SKM-1 (cell line): ENCODE data around the gene KRT17.
"Not testable (repeated sequence)": the region's sequence is repeated elsewhere in the genome, so short reads cannot be mapped to it uniquely, and the experiment has no call there.

Experiments used
- DNase-seq: peaks from one replicate; lab custom pipeline; 2025; ENCODE audit not compliant: unreplicated experiment; lab: John Stamatoyannopoulos, UW

The KRT17 gene

DNA sequence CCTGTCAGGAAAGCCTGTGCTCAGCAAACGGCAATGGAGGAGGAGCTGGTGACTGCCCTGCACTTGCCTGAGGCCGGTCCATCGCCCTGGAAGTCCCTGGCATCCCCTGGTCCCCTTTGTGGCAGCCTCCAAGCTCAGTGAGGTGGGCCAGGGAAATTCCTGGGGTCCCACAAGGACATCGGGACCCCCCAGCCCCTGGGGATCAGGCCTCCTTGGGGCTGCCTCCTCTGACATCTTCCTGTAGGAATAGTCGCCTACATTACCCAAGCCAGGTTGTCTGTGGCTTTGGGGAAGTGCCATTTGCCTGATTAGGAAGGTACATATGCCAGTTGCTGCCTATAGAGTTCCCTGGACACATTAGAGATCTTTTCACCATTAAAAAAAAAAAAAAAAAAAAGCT is 45.4 kb downstream of the KRT17 start:
- DNase-seq, result no peak

GRCh38 chr17:41578538-41578937 is 45.8 kb downstream of the KRT17 start:
- DNase-seq, result no peak

DNA sequence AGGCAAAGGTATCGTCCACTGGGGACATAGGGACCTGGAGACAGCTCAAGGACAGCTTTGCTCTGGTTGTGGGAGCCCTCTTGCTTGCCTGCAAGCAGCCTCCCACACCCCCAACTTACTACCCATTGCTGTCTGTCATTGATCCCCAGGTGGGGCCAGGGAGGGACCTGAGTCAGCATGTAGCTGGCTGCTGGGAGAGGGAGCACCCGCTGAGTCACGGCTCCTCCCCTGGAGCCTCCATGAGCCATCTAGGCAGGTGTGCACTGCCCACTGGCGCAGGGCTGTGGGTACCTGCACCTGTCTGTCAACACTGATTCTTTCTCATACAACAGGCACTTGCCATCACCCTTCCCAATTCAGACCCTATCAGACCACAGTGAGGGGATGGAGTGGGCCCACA is 47.6 kb downstream of the KRT17 start:
- not testable (repeated sequence) for DNase-seq

DNA sequence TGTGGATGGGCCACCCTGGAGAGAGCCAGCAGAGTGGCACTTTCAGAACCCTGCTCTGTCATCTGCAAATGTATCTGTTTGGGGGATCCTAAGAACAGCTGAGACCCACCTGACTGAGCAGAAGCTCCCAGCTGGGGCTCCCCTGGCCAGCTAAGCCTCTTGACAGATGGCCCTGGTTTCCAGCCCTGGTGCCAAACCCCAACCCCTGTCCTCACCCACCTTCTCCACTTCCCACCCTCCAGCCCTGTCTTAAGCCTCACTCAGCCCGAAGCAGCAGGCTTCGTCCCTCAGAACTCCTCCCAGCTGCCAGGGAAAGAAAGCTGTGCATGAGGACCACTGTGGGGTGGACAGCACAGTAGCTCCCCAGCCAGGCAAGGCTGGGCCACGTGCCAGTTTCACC is 49.0 kb downstream of the KRT17 start:
- no peak for DNase-seq

DNA sequence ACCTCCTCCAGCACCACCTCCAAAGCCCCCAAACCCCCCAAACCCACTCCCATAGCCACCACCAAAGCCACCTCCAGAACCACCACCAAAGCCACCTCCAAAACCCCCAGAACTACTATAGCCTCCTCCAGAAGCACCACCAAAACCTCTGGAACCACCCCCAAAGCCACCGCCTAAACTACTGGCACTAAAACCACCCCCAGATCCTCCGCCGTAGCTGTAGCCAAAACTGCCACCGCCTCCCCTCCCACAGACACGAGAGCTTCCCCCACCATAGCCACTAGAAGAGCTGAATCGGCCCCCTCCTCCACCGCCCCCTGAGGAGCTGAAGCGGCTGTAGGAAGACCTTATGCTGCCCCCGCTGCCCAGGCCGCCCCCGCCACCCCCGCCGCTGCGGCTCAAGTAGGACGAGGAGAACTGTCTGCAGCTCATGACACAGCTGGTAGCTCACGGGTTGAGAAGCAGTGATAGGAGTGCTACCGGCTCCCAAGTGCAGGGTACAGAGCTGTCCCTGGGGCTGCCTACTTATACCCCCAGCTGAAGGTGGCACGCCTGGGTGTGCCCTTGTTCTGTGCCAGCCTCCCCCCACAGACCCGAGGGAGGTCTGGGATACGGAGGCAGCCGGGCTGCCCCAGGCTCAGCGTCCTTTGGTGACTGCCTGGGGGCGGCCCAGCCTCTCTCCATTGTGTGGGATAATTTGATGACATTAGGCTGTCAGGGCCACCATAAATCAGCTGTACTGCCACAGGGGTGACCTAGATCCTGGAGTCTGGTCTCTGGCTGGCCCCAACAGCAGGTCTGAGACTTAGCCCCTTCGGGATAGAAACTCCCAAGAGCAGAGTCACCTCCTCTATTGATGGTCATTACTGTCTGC is 52.6 kb downstream of the KRT17 start, which contains the start of gene KRT9:
Gene KRT9, minus strand, starts transcription at position 499 of the 874 bp plus-strand sequence. Its CDS starts 67 bp downstream, at position 432.
- no peak for DNase-seq
